Retina (tissue), 1 donor: ENCODE data around the gene APBA2.

Experiments
- DNase-seq: peaks from one replicate; pipeline ENCODE4 v3.0.0-alpha.2; 2016

APBA2 gene

DNA sequence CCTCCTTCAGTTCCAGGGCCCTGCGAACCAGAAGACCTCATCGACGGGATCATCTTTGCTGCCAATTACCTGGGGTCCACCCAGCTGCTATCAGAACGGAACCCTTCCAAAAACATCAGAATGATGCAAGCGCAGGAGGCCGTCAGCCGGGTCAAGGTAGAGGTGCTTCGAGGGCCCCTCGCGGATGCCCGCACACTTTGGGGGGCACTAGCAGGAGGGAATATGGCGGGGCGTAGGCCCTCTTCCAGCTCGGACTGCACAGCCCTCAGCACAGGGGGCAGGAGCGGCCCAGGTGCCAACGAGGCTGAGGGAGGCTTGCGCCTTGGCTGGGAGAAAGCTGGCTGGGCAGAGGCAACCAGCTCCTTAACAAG lies 207.3 kb downstream of the APBA2 start:
- no peak for DNase-seq

GRCh38 chr15:29093696-29094343 lies 208.0 kb downstream of the APBA2 start:
- no peak for DNase-seq

DNA sequence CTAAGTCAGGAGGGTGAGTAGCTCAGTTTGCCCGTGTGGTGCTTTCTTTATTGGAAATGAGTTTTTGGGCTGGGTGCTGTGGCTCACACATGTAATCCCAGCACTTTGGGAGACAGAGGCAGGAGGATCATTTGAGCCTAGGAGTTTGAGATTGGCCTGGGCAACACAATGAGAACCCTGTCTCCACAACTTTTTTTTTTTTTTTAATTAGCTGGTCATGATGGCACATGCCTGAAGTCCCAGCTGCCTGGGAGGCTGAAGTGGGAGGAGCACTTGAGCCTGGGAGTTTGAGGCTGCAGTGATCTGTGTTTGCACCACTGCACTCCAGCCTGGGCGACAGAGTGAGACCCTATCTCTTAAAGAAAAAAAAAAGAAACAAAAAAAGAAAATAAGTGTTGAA lies 208.9 kb downstream of the APBA2 start:
- DNase-seq, result no peak

DNA sequence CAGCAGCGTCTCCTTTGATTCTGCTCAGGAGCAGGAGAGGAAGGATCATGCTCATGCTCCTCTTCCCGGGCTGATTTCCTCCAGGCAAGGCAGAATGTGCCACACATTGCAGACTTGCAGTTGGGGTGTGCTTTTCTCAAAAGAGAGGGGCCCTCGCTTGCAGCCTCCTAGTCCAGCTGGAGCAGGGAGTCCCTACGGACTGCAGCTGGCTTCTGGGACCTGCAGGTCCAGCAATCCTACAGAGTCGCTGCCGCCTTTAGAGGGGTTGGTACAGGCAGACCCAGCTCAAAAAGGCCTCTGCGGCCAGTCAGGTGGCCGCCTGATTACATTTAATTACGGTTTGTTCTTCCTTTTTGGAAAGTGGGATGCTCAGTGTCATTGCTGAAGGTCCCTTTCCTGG lies 210.0 kb downstream of the APBA2 start:
- no peak for DNase-seq

- DNase-seq, result no peak
These were observed 211.4 kb downstream of the APBA2 start for GRCh38 chr15:29097168-29097567.

GRCh38 chr15:29097971-29098370 lies 212.2 kb downstream of the APBA2 start:
- DNase-seq, result no peak

DNA sequence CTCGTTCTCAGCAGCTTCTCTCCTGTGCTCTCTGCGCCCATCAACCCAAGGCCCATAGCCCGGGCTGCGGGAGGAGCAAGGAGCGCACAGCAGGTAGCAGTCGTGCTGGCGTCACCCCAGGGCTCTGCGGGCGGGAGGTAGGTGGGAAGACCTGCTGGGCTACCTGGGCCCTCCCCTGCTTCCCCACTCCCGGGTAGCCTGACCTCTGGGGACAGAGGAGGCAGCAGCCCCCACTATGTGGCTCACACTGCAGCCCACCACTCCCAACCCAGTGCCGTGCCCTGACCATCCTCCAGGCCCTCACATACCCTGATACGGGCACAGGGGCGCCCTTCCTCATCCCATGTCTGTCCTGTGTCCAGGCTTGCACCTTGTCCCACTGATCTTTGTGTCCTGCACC lies 212.9 kb downstream of the APBA2 start:
- DNase-seq, result no peak

- no peak for DNase-seq
These were observed 213.5 kb downstream of the APBA2 start for GRCh38 chr15:29099131-29099880.

GRCh38 chr15:29100486-29101000 lies 214.8 kb downstream of the APBA2 start:
- DNase-seq, result no peak

- no peak for DNase-seq
These were observed 215.7 kb downstream of the APBA2 start for GRCh38 chr15:29101491-29101890.

GRCh38 chr15:29102173-29102794 lies 216.5 kb downstream of the APBA2 start:
- DNase-seq, result peak; percentile 64

DNA sequence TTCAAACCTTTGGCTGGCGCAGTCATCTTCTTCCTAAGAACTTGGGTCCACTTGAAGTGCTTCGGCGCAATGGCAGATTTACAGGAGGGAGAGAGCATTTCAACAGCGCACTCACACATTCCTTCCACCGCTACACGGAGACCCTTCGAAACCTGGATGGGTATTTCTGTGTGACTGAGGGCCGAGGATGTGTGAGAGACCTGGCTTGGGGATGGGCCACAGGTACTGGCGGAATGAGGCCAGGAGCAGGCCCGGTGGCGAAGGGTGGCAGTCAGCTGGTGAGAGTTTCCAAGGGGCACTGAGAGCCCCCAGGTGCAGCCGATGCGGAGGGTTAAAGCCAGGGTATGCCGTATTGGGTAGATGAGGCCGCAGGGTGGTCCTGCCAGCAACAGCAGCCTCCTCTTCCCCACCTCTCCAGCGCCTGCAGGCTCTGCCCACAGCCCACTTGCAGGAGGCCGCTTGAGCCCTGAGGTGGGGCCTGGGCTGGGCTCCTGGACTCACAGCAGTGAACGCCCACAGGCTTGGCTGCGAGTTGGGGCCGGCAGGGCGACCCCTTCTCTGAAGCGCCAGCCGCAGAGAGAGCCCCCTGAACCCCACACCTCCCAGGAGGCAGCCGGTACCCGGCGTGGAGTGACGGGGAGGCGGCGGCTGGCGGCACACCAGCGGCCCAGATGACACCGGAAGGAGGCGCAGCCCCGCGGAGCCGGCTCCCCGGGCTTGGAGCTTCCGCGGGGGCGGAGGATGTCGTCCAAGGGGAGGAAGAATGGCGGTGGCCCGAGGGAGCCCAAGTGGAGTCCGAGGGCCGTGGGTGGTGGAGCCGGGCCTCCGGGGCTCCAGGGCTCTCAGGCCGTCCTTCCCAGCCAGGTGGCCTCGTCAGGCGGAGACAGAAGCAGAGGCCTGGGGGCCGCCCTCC lies 217.4 kb downstream of the APBA2 start:
- DNase-seq, result no peak

- DNase-seq, result peak; percentile 97
These were observed 218.2 kb downstream of the APBA2 start for GRCh38 chr15:29103824-29104565.

GRCh38 chr15:29104566-29104880 lies 218.7 kb downstream of the APBA2 start:
- DNase-seq, result no peak

DNA sequence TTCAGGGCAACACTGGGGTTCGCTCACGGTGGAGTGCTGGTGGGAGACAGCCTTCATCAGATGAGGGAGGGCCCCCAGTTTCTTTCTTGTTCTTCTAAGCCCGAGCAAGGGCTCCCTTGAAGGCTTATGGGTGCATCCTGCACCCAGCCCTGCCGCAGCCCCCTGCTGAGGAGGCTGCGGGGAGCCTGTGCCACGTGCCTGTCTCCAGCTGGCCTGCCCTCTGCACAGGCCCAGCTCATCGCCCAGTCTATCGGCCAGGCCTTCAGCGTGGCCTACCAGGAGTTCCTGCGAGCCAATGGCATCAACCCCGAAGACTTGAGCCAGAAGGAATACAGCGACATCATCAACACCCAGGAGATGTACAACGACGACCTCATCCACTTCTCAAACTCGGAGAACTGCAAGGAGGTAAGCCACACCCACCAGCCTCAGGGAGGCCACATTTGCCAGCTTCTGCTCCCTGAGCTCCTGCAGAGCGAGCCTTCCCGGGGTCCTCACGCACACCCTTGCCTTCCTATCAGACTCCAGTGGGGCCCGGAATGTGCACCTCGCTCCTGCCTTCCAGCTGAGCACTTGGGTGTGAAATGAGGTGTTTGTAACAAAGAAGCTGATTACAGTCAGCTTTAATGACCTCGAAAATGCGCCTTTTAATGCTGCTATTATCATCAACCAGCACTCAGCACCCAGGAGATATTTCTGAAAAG lies 219.5 kb downstream of the APBA2 start:
- no peak for DNase-seq

DNA sequence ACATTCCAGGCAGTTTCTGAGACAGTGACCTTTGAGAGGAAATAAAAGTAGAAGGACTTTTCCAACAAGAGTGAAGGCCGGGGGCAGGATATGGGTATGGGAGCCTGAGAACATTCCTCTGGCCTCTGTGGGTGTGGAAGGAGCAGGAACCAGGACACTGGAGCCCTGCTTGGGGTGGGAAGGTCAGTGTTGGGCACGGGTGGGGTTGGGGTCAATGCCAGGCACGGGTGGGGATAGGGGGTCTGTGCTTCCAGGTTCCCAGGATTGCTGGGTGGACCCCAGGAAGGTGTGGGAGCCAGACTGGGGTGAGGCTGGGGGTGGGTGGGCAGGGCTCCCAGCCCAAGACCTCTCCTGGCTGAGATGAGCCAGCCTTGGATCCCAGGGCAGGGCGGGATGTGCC lies 220.3 kb downstream of the APBA2 start:
- DNase-seq, result no peak

GRCh38 chr15:29106551-29107290 lies 220.9 kb downstream of the APBA2 start:
- DNase-seq, result no peak

DNA sequence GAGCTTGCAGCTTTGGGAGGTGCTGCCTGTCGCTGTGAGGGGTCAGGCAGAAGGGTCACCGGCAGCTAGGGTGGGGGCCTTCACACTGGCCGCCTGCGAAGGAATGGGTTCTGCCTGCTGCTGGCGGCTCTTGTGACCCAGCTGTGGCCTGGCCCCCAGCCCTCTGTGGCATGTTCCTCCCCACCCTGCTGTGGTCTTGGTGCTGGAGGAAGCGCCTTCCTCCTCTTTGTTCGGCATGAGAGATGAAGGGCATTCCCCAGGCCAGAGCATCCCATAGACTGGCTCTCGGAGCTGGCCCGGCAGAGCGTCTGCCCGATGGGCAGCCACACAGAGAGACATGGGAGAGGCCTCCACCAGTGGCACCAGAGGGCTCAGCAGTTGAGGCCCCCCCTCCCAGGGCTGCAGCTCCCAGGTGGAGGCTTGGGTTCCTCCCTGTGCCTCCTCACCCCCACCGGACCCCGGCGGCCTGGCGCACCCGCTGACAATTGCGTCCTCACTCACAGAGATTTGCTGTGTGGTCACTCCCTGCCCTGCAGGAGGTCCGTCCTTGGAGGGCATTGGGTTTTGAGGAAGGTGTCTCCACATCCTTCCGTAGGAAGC lies 221.6 kb downstream of the APBA2 start:
- DNase-seq, result no peak

GRCh38 chr15:29107971-29108645 lies 222.3 kb downstream of the APBA2 start:
- DNase-seq, result no peak

DNA sequence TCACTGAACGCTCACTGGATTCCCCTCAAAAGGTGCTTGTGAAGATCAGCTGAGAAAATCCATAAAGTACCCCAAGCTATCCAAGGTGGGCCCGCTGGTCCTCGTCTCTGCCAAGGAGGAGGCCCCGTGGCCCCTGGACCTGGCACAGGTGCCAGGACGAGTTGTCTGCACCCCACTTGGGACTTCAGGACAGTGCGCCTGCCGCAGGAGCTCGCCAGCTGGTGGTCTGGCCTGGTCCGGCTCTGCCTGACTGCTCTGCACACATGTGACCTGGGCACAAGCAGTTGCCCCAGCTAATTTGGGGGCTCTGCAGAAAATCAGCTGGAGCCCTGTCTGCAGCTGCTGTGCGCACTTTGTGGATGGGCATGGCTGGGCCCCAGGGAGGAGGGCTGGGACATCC lies 224.0 kb downstream of the APBA2 start:
- DNase-seq, result no peak
